HL-60 (cell line): ENCODE measurements around the gene HAUS5.

Source experiments
- DNase-seq, 2 experiments: peaks; one replicate each; pipeline ENCODE4 v3.0.0-alpha.2; 2010 to 2020; ENCODE audit warnings: low read depth in 1 of 2, low spot score in 1 of 2
- H3K27ac ChIP-seq: fragments of 250-450 bp; sonication (Bioruptor Pico); replicated peaks from 2 replicates; pipeline ENCODE4 v1.5.1; 2020; ENCODE audit warnings: mild to moderate bottlenecking, moderate library complexity
- H3K27me3 ChIP-seq: fragments of 250-450 bp; sonication (Bioruptor Pico); 2 replicates; pipeline ENCODE4 v1.5.1; 2021; ENCODE audit warnings: mild to moderate bottlenecking, moderate library complexity; ENCODE audit not compliant: insufficient read depth, poor library complexity, severe bottlenecking
- H3K4me3 ChIP-seq: replicated peaks from 2 replicates; pipeline ENCODE4 v1.5.1; 2011; ENCODE audit warnings: mild to moderate bottlenecking, control low read depth, low read length; ENCODE audit not compliant: insufficient read depth
- CTCF ChIP-seq: IDR thresholded peaks from one replicate; pipeline ENCODE4 v1.5.1; 2011; ENCODE audit warnings: low read length, control low read depth, inconsistent platforms; ENCODE audit not compliant: insufficient read depth
- GABPA ChIP-seq: IDR thresholded peaks from 2 replicates; pipeline ENCODE4 v1.6.1; 2012; ENCODE audit warnings: low read depth
- POLR2AphosphoS5 ChIP-seq: IDR thresholded peaks from 2 replicates; pipeline ENCODE4 v1.6.1; 2012; ENCODE audit warnings: low read depth
- REST ChIP-seq: IDR thresholded peaks from 2 replicates; pipeline ENCODE4 v1.6.1; 2012; ENCODE audit warnings: low read depth; ENCODE audit not compliant: insufficient replicate concordance
- SPI1 ChIP-seq: IDR thresholded peaks from 2 replicates; pipeline ENCODE4 v1.6.1; 2012; ENCODE audit warnings: low read depth, mild to moderate bottlenecking, borderline replicate concordance

Gene HAUS5

GRCh38 chr19:35565016-35565856, 47.3 kb upstream of the HAUS5 start:
- Histone ChIP-seq H3K27ac (no peak overlapping the region), H3K27me3 (no peaks in the 10 kb centered on the region), H3K4me3 (no peak overlapping the region)
- TF ChIP-seq GABPA (no peak), REST (no peak), POLR2AphosphoS5 (no peak), SPI1 (no peak), CTCF (no peak)
- DNase-seq: no peak

GRCh38 chr19:35566738-35567137, 45.8 kb upstream of the HAUS5 start:
- TF ChIP-seq GABPA (no peak), REST (no peak), POLR2AphosphoS5 (no peak), CTCF (no peak)
- no peak overlapping the region for H3K27ac ChIP-seq
- H3K27me3 ChIP-seq: no peaks in the 10 kb centered on the region
- H3K4me3 ChIP-seq: no peak overlapping the region
- DNase-seq: no peak

GRCh38 chr19:35569281-35569781, 43.2 kb upstream of the HAUS5 start:
- Histone ChIP-seq H3K27me3 (no peaks in the 10 kb centered on the region), H3K27ac (no peak overlapping the region), H3K4me3 (no peak overlapping the region)
- TF ChIP-seq CTCF (no peak), REST (no peak), SPI1 (no peak), POLR2AphosphoS5 (no peak), GABPA (no peak)
- DNase-seq: no peak
